ENCODE data around the gene PHLDA2. TPM values are rescaled to one million over a fixed set of nuclear protein-coding genes. Genes with fewer than 3 reads are reported as not detected.

Gene PHLDA2
- total RNA-seq, 3 donors from 2014 or later: 2.0 to 2.3 TPM; not detected in 1

GRCh38 chr11:2888266-2888968 is 40.8 kb downstream of the PHLDA2 start:
- no peak for TF ChIP-seq POLR2A (IDR thresholded peaks at IDR 0.05)
- peak; percentile 93 to 97 (median 97) for TF ChIP-seq CTCF (IDR thresholded peaks at IDR 0.05)
- peak in 2 of 3 donors; percentile 63 to 66 for TF ChIP-seq POLR2AphosphoS5 (IDR thresholded peaks at IDR 0.05)
- Histone ChIP-seq H3K4me1 (peaks cover 8 to 20% of the 10 kb centered on the region in 2 donors), H3K9me3 (no peaks in the 10 kb centered on the region), H3K27me3 (no peaks in the 10 kb centered on the region), H3K36me3 (no peaks in the 10 kb centered on the region), H3K4me3 (no peak overlapping the region), H3K27ac (peak overlapping the region in 1 of 2 donors; percentile 92)
- peak; percentile 90 to 95 for DNase-seq (ENCODE audit: low spot score in 2 of 2)
- intact Hi-C loops (cut with DNase I; ENCODE audit: low total_unique reads): loop anchor here (2.0 to 10.0 kb wide), 2 partner anchors 184 to 358 kb away; no protein-coding TSS in a partner anchor

GRCh38 chr11:2887515-2888195 is 41.6 kb downstream of the PHLDA2 start:
- Histone ChIP-seq H3K4me1 (peaks cover 8 to 20% of the 10 kb centered on the region in 2 donors), H3K4me3 (no peak overlapping the region), H3K27ac (peak overlapping the region; percentile 84 to 92), H3K27me3 (no peaks in the 10 kb centered on the region), H3K36me3 (no peaks in the 10 kb centered on the region), H3K9me3 (no peaks in the 10 kb centered on the region)
- no peak for DNase-seq (ENCODE audit: low spot score in 2 of 2)
- intact Hi-C loops (cut with DNase I; ENCODE audit: low total_unique reads): loop anchor here (2.0 to 10.0 kb wide), 2 partner anchors 183 to 357 kb away; no protein-coding TSS in a partner anchor
- TF ChIP-seq CTCF (IDR thresholded peaks at IDR 0.05) (no peak), POLR2A (IDR thresholded peaks at IDR 0.05) (no peak), POLR2AphosphoS5 (IDR thresholded peaks at IDR 0.05) (no peak)

GRCh38 chr11:2886936-2887335 is 42.3 kb downstream of the PHLDA2 start:
- intact Hi-C loops (cut with DNase I; ENCODE audit: low total_unique reads): loop anchor here (10.0 kb wide), 1 partner anchor 182 kb away; no protein-coding TSS in a partner anchor
- H3K9me3 ChIP-seq: no peaks in the 10 kb centered on the region
- no peaks in the 10 kb centered on the region for H3K27me3 ChIP-seq
- DNase-seq (ENCODE audit: low spot score in 2 of 2): no peak
- no peak overlapping the region for H3K4me3 ChIP-seq
- H3K4me1 ChIP-seq: peaks cover 13 to 16% of the 10 kb centered on the region in 2 donors
- peak overlapping the region; percentile 84 to 92 for H3K27ac ChIP-seq
- no peaks in the 10 kb centered on the region for H3K36me3 ChIP-seq
- TF ChIP-seq CTCF (IDR thresholded peaks at IDR 0.05): no peak
- TF ChIP-seq POLR2A (IDR thresholded peaks at IDR 0.05): no peak
- no peak for TF ChIP-seq POLR2AphosphoS5 (IDR thresholded peaks at IDR 0.05)

- Histone ChIP-seq H3K4me3 (peak overlapping the region; percentile 38 to 98 (median 89)), H3K27me3 (no peaks in the 10 kb centered on the region), H3K36me3 (no peaks in the 10 kb centered on the region), H3K9me3 (no peaks in the 10 kb centered on the region), H3K4me1 (peaks cover 9 to 10% of the 10 kb centered on the region in 2 donors), H3K27ac (peak overlapping the region; percentile 84 to 92)
- TF ChIP-seq POLR2A (IDR thresholded peaks at IDR 0.05) (no peak), CTCF (IDR thresholded peaks at IDR 0.05) (no peak), POLR2AphosphoS5 (IDR thresholded peaks at IDR 0.05) (no peak)
- no peak for DNase-seq (ENCODE audit: low spot score in 2 of 2)
- intact Hi-C loops (cut with DNase I; ENCODE audit: low total_unique reads): loop anchor here (10.0 kb wide), 1 partner anchor 182 kb away; no protein-coding TSS in a partner anchor
Measured at GRCh38 chr11:2886191-2886894, 42.9 kb downstream of the PHLDA2 start.
